Astrocyte of the cerebellum (primary cell): ENCODE results near the gene TNIP2.

Experiments
- DNase-seq: peaks from one replicate; pipeline ENCODE4 v3.0.0-alpha.2; 2011; ENCODE audit warnings: low read depth
- H3K4me3 ChIP-seq: 2 replicates; pipeline ENCODE4 v1.5.1; 2011; ENCODE audit warnings: mild to moderate bottlenecking, low read depth, low read length, moderate library complexity
- in situ Hi-C: cut with HindIII; loops from 2 replicates; pipeline ENCODE4 v1.10.0; 2017; ENCODE audit warnings: low sequenced_read_pairs
- TF ChIP-seq, protein P1 (sequence below): IDR thresholded peaks from 2 replicates; pipeline ENCODE4 v1.5.1; 2012; ENCODE audit warnings: low read length, low read depth, moderate library complexity, mild to moderate bottlenecking; ENCODE audit errors: missing control alignments

Gene TNIP2

DNA sequence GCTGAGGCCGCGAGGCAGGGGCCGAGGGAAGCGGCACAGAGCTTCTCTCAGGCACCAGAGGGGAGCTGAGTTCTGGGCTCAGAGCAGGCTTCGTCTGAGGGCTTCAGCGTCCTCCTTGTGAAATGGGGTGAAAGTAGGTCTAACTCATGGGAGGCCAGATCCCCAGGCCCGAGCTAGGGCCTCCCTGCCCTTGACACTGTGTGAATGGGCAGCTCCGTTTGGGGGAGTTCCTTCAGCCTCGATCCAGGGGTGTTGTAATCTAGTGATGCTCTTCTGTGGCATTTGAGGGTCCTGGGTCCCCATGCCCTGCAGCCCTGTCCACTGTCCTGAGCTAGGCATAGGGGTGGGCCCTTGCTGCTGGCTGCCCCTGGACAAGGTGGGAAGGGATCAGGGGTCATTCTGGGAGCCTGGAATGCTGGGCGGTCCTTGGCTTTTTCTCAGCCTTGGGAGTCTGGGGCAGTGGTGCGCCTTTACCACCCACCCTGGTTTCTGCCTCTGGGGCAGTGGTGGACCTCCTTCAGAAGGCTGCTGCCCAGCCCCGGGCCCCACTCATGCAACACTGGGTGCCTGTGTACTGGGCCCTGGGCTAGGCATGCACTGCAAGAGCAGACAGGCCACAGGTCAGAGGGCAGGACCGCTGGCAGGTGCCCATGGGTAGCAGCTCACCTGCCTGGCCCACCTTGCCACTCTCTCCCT lies 40.9 kb upstream of the TNIP2 start:
- TF ChIP-seq, protein P1, sequence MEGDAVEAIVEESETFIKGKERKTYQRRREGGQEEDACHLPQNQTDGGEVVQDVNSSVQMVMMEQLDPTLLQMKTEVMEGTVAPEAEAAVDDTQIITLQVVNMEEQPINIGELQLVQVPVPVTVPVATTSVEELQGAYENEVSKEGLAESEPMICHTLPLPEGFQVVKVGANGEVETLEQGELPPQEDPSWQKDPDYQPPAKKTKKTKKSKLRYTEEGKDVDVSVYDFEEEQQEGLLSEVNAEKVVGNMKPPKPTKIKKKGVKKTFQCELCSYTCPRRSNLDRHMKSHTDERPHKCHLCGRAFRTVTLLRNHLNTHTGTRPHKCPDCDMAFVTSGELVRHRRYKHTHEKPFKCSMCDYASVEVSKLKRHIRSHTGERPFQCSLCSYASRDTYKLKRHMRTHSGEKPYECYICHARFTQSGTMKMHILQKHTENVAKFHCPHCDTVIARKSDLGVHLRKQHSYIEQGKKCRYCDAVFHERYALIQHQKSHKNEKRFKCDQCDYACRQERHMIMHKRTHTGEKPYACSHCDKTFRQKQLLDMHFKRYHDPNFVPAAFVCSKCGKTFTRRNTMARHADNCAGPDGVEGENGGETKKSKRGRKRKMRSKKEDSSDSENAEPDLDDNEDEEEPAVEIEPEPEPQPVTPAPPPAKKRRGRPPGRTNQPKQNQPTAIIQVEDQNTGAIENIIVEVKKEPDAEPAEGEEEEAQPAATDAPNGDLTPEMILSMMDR, result no peak
- no peak for DNase-seq
- in situ Hi-C loops, result no loop called here
- no peak overlapping the region for H3K4me3 ChIP-seq

DNA sequence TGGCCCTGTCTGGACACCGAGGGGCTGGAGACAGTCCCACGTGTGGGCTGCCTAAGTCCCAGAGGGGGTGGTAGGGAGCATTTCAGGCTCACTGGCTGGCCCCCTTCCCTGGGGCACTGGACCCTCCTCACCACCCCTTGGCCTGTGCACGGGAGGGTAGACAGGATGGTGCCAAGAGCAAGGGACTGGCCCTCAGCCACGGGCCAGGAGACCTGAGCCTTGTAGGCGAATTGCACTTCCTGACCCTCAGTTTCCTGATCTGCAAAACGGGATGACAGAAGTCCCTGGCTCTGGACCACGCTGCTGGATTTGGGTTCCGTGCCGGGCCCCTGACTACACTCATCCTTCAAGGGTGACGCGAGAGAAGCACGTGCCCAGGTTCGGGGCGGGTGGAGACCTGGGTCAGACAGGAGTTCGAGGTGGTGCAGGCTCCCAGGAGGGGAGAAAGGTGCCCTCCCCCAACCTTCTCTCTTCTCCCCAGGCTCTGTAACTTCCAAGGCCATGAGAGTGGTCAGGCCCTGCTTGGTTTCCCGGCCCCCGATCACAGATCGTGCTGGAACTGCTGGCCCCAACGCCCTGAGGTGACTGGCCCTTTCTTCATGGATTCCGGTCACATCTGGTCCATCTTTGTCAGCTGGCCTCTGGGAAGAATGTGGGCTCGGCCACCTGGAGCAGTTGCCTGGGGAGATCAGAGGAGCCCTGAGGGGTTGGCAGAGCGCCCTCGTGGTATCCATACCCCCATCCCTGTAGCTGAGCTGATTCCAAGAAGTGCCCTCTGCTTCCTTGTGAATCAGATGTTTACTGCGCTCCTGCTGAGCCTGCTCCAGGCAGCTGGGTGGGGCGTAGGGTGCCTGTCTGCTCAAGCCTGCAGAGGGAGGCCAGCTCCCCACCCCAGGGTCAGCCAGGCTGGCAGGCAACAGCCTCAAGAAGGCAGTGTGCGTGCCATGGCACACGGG lies 40.0 kb upstream of the TNIP2 start:
- TF ChIP-seq, protein P1, result no peak
- no peak for DNase-seq
- no peak overlapping the region for H3K4me3 ChIP-seq
- in situ Hi-C loops, result no loop called here

DNA sequence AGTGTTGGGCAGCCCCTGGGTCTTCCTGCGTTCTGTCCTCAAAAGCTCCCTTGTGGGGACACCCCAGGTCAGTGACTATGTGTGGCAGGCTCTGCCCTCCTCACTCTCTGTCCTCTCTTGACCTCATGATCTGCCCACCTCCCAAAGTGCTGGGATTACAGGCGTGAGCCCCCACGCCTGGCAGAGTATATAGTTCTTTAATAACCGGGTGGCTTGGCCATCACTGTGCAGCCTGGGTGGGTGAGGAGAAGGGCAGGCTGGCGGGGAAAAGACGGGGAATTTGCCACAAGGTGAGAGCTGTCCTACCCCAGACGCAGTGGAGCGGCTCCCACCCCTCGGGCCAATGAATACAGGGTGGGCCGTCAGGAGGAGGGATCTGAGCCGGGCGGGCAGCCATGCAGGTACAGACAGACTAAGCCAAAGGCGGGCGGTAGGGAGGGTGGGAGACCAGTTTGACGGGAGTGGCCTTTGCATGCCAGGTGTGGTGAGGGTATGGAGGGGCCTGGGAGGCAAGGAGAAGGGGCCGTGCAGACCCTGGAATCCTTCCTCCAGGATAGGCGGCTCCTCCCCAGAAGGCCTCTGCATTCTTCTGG lies 39.3 kb upstream of the TNIP2 start:
- no peak for DNase-seq
- peak overlapping the region; percentile 69 for H3K4me3 ChIP-seq
- TF ChIP-seq, protein P1, result no peak
- in situ Hi-C loops, result no loop called here

DNA sequence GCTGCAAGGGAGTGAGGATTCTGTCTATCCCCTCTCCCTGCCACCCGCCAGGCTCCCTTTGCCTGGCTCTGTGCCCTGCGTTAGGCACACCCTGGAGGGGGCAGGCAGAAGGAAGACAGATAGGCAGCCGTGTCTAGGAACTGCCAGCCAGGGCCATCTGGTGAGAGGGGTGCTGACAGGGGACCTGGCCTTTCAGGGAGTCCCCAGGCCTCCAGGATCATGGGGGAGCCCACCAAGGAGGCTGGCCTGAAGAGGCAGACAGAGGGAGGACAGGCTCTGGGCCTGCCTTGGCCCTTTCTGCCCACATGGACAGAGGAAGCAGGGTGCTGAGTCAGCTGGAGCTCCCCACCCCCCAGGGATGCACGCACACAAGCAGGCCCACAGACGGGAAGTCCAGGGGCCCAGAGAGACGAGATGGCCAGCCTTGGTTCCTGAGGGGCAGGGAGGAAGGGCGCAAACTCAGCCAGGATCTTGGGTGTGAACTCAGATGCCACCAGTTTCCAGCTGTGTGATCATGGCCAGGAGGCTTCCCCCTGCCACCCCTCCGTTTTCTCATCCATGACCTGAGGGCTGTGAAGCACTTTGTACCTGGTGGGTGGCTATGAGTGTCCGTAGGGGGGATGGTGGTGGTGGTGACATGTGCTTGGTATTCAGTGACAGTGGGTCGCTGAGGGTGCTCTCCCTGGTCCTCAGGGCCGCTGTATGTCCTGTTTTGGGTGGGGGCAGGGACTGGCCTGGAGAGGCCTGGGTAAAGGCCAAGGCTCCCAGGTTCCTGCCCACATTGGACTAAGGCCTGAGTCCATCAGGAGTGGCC lies 38.6 kb upstream of the TNIP2 start:
- in situ Hi-C loops, result no loop called here
- peak overlapping the region; percentile 69 for H3K4me3 ChIP-seq
- DNase-seq, result no peak
- TF ChIP-seq, protein P1, result no peak

DNA sequence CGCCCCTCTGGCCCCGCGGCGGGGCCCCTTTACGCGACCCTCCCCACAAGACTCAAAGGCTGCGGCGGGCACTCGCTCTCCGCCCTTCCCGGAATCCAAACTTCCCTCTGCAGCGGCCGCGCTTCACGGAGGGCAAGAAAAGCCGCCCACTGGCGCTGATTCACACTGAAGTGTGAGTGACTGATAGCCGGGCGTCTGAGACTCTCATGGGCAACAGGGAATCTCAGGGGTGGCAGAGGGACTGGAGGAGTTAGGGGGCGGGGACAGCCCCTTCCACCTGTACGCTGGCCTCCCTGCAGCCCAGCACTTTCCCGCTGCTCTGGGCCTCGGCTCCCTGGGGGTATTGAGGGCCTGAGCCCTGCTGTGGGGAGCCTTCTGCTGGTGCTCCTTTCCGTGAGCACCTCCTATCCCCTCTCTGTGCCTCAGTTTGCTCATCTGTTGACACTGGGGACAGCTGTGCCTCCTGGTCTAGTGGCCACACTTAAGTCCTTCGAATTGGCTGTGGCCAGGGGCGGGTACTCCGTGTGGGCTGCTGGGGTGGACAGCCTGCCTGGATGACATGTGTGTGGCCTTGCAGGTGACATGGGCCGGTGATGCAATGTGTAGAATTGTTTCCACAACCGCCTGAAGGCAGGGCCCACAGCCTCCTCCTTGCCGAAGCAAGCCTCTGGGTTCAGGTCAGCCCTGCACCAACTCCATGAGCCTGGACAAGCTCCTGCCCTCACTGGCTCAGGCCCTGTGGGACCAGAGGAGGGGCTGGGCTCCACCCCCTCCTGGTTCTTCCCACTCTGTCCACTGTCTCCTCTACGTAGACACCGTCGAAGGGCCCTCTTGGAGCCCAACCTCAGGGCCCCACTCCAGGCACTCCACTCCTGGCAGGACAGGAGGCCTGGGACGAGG lies 37.7 kb upstream of the TNIP2 start:
- in situ Hi-C loops, result no loop called here
- DNase-seq, result no peak
- TF ChIP-seq, protein P1, result no peak
- peak overlapping the region; percentile 69 for H3K4me3 ChIP-seq
